HG03460 (cell line): ENCODE measurements around the gene SPRYD3.
"Not testable (repeated sequence)": the region's sequence is repeated elsewhere in the genome, so short reads cannot be mapped to it uniquely, and the experiment has no call there.

Experiments used
- ATAC-seq: cut with Tn5 transposase; IDR thresholded peaks from one replicate; pipeline ENCODE4 v1.9.1; 2021; ENCODE audit not compliant: unreplicated experiment

SPRYD3 gene

DNA sequence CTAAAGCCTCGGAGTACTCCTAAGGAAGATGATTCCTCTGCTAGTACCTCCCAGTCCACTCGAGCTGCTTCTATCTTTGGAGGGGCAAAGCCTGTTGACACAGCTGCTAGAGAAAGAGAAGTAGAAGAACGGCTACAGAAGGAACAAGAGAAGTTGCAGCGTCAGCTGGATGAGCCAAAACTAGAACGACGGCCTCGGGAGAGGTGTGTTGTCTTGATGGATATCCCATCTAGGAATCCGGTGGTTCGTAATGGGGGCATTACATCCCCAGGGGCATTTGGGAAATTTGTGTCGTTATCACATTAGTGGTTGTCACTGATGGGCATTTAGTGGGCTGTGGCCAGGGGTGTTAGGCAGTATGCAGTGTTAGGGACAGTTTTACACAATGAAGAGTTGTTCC, 45.4 kb downstream of the SPRYD3 start:
- not testable (repeated sequence) for ATAC-seq

GRCh38 chr12:53031616-53032015, 47.6 kb downstream of the SPRYD3 start:
- no peak for ATAC-seq

DNA sequence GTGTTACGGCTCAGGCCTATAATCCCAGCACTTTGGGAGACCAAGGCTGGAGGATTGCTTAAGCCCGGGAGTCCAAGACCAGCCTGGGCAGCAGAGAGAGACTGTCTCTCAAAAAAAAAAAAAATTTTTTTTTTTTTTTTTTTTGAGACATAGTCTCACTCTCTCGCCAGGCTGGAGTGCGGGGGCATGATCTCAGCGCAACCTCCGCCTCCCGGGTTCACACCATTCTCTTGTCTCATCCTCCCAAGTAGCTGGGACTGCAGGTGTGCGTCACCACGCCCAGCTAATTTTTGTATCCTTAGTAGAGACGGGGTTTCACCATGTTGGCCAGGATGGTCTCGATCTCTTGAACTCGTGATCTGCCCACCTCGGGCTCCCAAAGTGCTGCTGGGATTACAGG, 52.2 kb downstream of the SPRYD3 start:
- ATAC-seq: not testable (repeated sequence)

- ATAC-seq: no peak
These were observed 53.9 kb downstream of the SPRYD3 start for GRCh38 chr12:53025250-53025649.

DNA sequence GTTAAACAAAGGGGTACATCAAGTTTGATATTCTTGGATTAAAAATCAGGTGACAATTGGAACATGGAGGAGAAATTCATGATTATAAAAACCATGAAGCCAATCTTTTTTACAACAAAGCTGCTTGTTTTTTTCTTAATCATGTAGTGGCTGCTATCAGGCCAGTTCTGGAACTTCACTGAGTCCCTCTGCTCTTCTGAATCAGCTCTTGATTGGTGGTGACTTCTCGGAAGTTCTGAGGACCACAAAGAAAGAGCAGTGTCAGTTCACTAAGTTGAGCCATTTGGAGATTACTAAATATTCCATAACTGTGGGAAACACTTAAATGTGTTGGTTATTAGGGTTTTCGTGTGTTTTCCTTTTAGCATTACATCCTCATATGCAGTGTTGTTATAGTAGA, 64.5 kb downstream of the SPRYD3 start:
- no peak for ATAC-seq
